CD4-positive, alpha-beta T cell (primary cell): ENCODE data around the gene KIAA1328. TPM values are rescaled to one million over a fixed set of nuclear protein-coding genes. Genes with fewer than 3 reads are reported as not detected.

ENCODE experiments used
- ATAC-seq: fragments of 200-7000 bp; cut with Tn5 transposase; one replicate; pipeline ENCODE4 v1.10.0; 2022; ENCODE audit warnings: mild to moderate bottlenecking; ENCODE audit not compliant: poor library complexity
- CTCF ChIA-PET: fragments of 350-600 bp; sonication (Branson Sonifier 250); formaldehyde crosslinking; loops from one replicate; lab custom pipeline; 2021; ENCODE audit warnings: antibody characterized with exemption, inconsistent platforms; lab: Charles Lee
- POLR2A ChIA-PET: fragments of 350-600 bp; sonication (Branson Sonifier 250); formaldehyde crosslinking; loops from one replicate; lab custom pipeline; 2021; ENCODE audit warnings: antibody characterized with exemption, inconsistent platforms; lab: Charles Lee
- DNase-seq, 14 experiments: peaks; one replicate each; pipeline ENCODE4 v3.0.0-alpha.2; 2013 to 2020; ENCODE audit warnings: mixed read lengths in 2 of 14
- H3K27ac ChIP-seq, 2 donors: one replicate each; pipeline versions ENCODE4 v1.5.1 to v1.7.0; 2013; ENCODE audit warnings: low read length in 2 of 2, low read depth in 1 of 2, mild to moderate bottlenecking in 1 of 2
- H3K27me3 ChIP-seq, 2 experiments: 1 replicate in 1 of 2; 2 replicates in 1 of 2; pipeline versions ENCODE4 v1.6.1 to v1.7.0; 2013; ENCODE audit warnings: low read length in 2 of 2, control low read depth in 1 of 2, mild to moderate bottlenecking in 1 of 2, moderate library complexity in 1 of 2; ENCODE audit not compliant: insufficient read depth in 2 of 2, control insufficient read depth in 1 of 2
- H3K36me3 ChIP-seq: one replicate; pipeline ENCODE4 v1.6.1; 2013; ENCODE audit warnings: low read length, control low read depth; ENCODE audit not compliant: insufficient read depth
- H3K4me1 ChIP-seq: one replicate; pipeline ENCODE4 v1.6.1; 2013; ENCODE audit warnings: low read length, control low read depth; ENCODE audit not compliant: insufficient read depth
- H3K4me3 ChIP-seq: one replicate; pipeline ENCODE4 v1.5.1; 2013; ENCODE audit warnings: mild to moderate bottlenecking, low read length, moderate library complexity
- H3K9me3 ChIP-seq, 2 experiments: 1 replicate in 1 of 2; 2 replicates in 1 of 2; pipeline versions ENCODE4 v1.6.1 to v1.7.0; 2013; ENCODE audit warnings: low read length in 2 of 2, mild to moderate bottlenecking in 2 of 2, control low read depth in 1 of 2, moderate library complexity in 1 of 2; ENCODE audit not compliant: control insufficient read depth in 1 of 2, insufficient read depth in 1 of 2
- H3K27ac Mint-ChIP-seq: one replicate; pipeline ENCODE4 v1.8.0; 2020; ENCODE audit warnings: mixed read lengths
- H3K27me3 Mint-ChIP-seq: one replicate; pipeline ENCODE4 v1.8.0; 2021; ENCODE audit warnings: mixed read lengths
- H3K36me3 Mint-ChIP-seq: one replicate; pipeline ENCODE4 v1.8.0; 2021; ENCODE audit warnings: low read depth, mixed read lengths
- H3K4me1 Mint-ChIP-seq: one replicate; pipeline ENCODE4 v1.8.0; 2021; ENCODE audit warnings: low read depth, mixed read lengths
- H3K4me3 Mint-ChIP-seq: one replicate; pipeline ENCODE4 v1.8.0; 2020; ENCODE audit warnings: mild to moderate bottlenecking, mixed read lengths
- H3K9me3 Mint-ChIP-seq: one replicate; pipeline ENCODE4 v1.8.0; 2020; ENCODE audit warnings: mixed read lengths
- CTCF ChIP-seq: fragments of 200-600 bp; IDR thresholded peaks from one replicate; pipeline ENCODE4 v1.8.0; 2022; ENCODE audit warnings: antibody characterized with exemption, mild to moderate bottlenecking
- intact Hi-C, 2 experiments: fragments of 100-400 bp; cut with DNase I in 1 of 2; cut with micrococcal nuclease in 1 of 2; formaldehyde crosslinking; loops; one replicate each; pipeline versions ENCODE4 v1.15.1 to v1.9.0; 2023 to 2025; cut with DNase I, micrococcal nuclease
- total RNA-seq, 174 experiments: library from RNA in 2 of 174; stranded (reverse) in 2 of 174; gene quantifications; one replicate each; pipeline ENCODE4 v1.2.3 and lab custom pipeline; 2021 to 2026

KIAA1328 gene
- total RNA-seq, 2 experiments from 2014 or later: 8.7 to 9.4 TPM

DNA sequence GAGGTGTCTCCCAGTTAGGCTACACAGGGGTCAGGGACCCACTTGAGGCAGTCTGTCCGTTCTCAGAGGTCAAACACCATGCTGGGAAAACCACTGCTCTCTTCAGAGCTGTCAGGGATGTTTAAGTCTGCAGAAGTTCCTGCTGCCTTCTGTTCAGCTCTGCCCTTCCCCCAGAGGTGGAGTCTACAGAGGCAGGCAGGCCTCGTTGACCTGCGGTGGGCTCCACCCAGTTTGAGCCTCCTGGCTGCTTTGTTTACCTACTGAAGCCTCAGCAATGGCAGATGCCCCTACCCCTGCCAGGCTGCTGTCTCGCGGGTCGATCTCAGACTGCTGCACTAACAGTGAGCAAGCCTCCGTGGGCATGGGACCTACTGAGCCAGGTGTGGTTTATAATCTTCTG is 390.3 kb downstream of the KIAA1328 start:
- peaks cover 9% of the 10 kb centered on the region for H3K9me3 Mint-ChIP-seq
- CTCF ChIA-PET: no interaction called here

GRCh38 chr18:37222354-37222998 is 393.5 kb downstream of the KIAA1328 start:
- no peaks in the 10 kb centered on the region for H3K4me1 ChIP-seq
- peaks cover 0 to 7% of the 10 kb centered on the region in 2 experiments for H3K9me3 ChIP-seq
- CTCF ChIA-PET: no interaction called here
- DNase-seq (no peak), ATAC-seq (no peak)
- H3K4me3 Mint-ChIP-seq: no peak overlapping the region
- no peak for TF ChIP-seq CTCF
- no peaks in the 10 kb centered on the region for H3K27me3 Mint-ChIP-seq
- H3K36me3 Mint-ChIP-seq: peaks cover 53% of the 10 kb centered on the region
- no peaks in the 10 kb centered on the region for H3K27me3 ChIP-seq
- no peak overlapping the region for H3K4me3 ChIP-seq
- intact Hi-C loops: no loop called here
- POLR2A ChIA-PET: no interaction called here
- peaks cover 4% of the 10 kb centered on the region for H3K9me3 Mint-ChIP-seq
- H3K36me3 ChIP-seq: no peaks in the 10 kb centered on the region
- H3K27ac ChIP-seq: no peak overlapping the region
- no peaks in the 10 kb centered on the region for H3K4me1 Mint-ChIP-seq
- no peak overlapping the region for H3K27ac Mint-ChIP-seq

More for the DNA sequence above, 390.3 kb downstream of the KIAA1328 start:
- TF ChIP-seq CTCF: no peak
- H3K27ac ChIP-seq: no peak overlapping the region
- H3K27me3 ChIP-seq: no peaks in the 10 kb centered on the region
- no peak for DNase-seq
- H3K4me3 ChIP-seq: no peak overlapping the region
- Mint-ChIP-seq H3K4me1 (no peaks in the 10 kb centered on the region), H3K4me3 (no peak overlapping the region), H3K27ac (no peak overlapping the region), H3K27me3 (no peaks in the 10 kb centered on the region), H3K36me3 (peaks cover 58% of the 10 kb centered on the region)
- peaks cover 0 to 7% of the 10 kb centered on the region in 2 experiments for H3K9me3 ChIP-seq
- no peaks in the 10 kb centered on the region for H3K36me3 ChIP-seq
- POLR2A ChIA-PET: no interaction called here
- intact Hi-C loops: no loop called here
- no peak for ATAC-seq
- no peaks in the 10 kb centered on the region for H3K4me1 ChIP-seq

GRCh38 chr18:37222999-37223378 is 394.1 kb downstream of the KIAA1328 start:
- Mint-ChIP-seq H3K27ac (no peak overlapping the region), H3K4me3 (no peak overlapping the region), H3K4me1 (no peaks in the 10 kb centered on the region), H3K36me3 (peaks cover 50% of the 10 kb centered on the region), H3K9me3 (peaks cover 4% of the 10 kb centered on the region), H3K27me3 (no peaks in the 10 kb centered on the region)
- no peak for TF ChIP-seq CTCF
- no peak overlapping the region for H3K4me3 ChIP-seq
- H3K9me3 ChIP-seq: peaks cover 0 to 7% of the 10 kb centered on the region in 2 experiments
- ChIA-PET POLR2A (no interaction called here), CTCF (no interaction called here)
- no peaks in the 10 kb centered on the region for H3K27me3 ChIP-seq
- intact Hi-C loops: no loop called here
- DNase-seq (no peak), ATAC-seq (no peak)
- no peaks in the 10 kb centered on the region for H3K36me3 ChIP-seq
- no peaks in the 10 kb centered on the region for H3K4me1 ChIP-seq
- H3K27ac ChIP-seq: no peak overlapping the region
